Fibroblast of skin of back (primary cell): ENCODE measurements around the gene FSTL5.

ENCODE experiments used
- DNase-seq: peaks from one replicate; pipeline ENCODE4 v3.0.0-alpha.2; 2013

Gene FSTL5

DNA sequence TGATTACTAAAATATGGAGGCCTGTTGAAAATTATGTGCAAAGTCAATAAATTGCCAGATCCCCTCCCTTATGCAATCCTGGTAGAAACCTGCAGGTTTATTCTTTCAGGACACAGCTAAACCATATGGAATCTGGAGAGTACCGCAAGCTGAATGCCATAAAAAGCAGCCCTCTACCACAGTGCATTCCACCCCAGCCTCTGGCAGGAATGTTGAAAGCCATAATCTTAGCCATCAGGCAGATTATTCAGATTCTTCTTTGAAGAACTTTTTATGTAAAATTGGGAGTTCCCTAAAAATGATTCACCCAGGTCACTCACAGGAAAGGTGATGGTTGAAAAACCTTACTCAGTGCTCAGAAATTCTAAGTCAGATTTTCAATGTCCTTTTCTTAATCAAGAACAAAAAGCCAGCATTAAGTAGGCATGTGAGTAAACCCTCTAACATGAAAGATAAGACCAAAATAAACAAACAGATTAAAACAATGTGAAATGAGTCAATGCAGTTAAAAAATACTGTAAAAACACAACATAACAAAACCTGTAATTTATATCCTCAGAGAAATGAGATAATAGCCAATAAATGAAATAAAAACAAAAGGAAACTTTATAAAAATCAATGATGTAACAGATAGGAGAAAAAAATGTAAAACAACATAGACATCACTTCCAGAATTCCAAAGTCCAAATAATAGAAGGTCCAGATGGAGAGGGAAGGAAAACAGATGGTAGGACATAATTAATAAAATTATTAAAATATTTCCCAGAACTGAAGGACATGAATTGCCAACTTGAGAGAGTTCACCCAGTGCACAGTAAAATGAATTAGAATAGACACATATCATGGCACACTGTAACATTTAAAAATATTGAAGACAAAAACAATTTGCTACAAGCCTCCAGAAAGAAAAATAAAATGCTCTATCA, 226.9 kb downstream of the FSTL5 start:
- DNase-seq: peak; percentile 88

DNA sequence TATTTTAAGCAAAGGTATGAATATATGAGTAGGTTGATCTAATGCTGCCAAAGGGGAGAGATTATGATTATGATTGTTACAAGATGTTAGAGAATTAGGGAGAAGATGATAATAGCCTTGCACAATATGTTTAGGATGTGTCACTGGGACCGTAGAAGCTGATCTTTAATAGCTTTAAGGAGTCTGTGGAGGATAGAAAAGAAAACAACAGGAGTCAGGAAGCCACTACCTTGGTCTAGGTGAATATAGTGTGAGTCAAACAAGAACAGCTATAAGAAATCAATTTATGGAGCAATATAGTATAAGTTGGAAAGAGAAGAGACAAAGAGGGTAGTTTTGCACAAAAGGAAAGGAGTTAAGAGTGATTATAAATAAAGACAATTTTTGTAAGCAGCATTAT, 232.7 kb downstream of the FSTL5 start:
- no peak for DNase-seq

- DNase-seq: no peak
Measured at GRCh38 chr4:161929956-161930355, 233.8 kb downstream of the FSTL5 start.

DNA sequence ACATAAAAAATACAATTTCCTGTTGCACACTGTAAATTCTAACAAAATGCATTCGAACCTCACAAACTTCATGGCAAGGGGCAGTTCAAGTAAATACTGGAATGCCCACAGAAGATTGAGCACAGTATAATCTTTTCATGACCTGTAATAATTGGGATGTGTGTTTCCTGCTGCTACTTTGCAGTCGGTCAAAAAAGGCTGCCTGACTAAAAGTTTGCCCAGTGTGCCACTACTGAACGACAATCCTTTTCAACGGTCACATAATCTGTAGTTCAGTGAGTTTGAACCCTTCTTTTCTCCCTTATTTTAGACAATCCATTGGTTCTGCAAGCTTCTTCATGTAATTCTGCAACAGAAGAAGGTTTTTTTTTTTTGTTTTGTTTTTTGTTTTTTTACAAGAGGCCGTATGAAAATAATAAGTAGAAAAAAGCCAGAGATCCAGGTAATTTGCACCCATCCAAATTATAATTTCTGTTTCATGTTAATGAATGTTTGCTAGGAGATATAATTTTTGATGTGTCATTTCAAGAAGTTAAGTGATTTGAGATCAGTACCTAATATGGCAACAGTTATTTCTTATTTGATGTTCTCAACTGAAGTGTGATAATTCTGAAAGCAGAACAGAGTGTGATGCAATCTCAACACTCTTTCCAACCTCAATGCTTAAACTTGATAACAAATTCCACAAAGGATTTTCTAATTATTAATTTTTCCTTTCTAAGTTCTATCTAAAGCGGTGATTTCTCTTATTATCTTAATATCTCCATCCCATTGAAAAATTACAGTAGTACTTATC, 237.6 kb downstream of the FSTL5 start:
- DNase-seq: no peak

- DNase-seq: no peak
Measured at GRCh38 chr4:161920304-161921052, 243.3 kb downstream of the FSTL5 start.

GRCh38 chr4:161919442-161920220, 244.2 kb downstream of the FSTL5 start:
- DNase-seq: no peak

DNA sequence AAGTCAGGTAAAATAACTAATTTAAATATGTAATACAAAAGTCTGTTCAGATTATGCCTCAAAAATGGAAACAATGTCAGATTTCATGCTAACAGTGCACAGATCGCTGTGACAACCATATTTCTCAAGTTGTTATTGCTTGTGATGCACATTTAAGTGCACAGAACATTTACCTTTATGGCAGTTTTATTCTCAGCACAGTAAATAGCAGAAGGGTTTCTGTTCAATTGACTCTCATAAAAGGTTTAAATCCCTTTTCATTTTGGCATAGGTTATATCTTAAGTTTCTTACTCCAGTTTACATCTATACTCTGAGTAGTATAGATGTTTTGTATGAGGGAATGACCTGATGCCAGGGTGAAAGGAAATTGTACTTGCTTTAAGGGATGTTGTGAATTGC, 247.8 kb downstream of the FSTL5 start:
- DNase-seq: no peak

DNA sequence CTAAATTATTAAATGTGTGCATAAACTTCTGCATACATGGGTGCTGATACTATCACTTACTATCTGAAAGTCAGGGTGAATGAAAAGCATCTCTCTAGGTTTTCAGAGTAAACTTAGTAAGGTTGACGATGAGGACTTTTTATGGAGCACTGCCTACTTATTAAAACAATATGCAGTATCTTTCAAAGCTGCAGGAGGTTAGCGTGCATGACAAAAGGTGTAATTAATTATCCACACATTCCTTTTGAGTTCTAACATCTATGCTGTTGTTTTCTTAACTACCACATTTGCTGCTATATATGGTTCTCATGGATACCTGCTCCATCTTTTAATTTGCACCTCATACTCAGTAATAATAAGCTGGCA, 256.2 kb downstream of the FSTL5 start:
- DNase-seq: no peak

GRCh38 chr4:161906836-161907589, 256.8 kb downstream of the FSTL5 start:
- DNase-seq: no peak

DNA sequence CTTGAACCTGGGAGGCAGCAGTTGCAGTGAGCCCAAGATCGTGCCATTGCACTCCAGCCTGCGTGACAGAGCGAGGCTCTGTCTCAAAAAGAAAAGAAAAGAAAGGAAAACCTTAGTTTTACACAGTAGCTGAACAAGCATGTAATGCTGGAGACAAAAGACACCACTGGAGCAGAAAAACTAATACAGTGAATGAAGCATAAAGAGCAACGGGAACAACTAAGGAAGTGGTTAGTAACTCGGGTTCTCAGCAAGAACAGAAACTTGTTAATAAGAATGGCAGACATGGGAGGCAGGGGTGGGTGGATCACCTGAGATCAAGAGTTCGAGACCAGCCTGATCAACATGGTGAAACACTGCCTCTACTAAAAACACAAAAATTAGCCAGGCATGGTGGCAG, 263.7 kb downstream of the FSTL5 start:
- DNase-seq: no peak

GRCh38 chr4:161894493-161895167, 269.2 kb downstream of the FSTL5 start:
- no peak for DNase-seq

DNA sequence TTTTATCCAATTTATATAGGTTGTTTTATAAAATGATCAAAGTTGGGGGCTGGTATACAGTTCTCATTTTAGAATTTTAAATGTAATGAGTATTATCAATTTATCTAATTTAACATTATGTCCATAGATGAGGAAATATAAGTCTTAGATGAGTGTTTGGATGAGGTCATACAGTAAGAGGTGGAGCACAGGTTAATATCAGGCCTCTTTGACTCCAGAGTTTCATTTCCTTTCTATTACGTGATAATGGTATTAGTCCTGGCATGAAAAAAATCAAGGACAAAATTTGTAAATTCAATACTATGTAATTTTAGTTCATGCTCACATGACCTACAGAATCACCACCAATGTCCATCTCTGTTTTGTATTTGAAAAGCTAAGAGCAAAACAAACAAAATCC, 269.8 kb downstream of the FSTL5 start:
- DNase-seq: no peak

GRCh38 chr4:161893566-161893965, 270.2 kb downstream of the FSTL5 start:
- no peak for DNase-seq

DNA sequence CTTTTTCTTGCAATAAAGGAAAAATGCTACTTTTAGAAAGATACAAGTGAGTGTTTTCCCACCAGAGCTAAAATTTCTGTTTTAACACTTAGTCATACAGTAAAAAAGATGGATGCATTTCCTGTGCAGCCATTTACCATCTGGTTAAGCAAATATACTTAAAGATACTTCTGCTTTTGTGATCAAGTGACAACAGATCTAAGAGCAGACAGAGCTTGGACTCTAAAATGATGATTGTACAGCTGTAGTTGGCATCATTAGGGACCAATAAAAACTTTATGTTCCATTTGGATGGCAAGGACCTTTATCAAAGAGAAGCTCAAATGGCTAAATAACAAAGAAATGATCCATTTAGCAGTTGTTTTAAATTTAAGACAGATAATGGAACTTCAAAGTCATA, 270.8 kb downstream of the FSTL5 start:
- no peak for DNase-seq

DNA sequence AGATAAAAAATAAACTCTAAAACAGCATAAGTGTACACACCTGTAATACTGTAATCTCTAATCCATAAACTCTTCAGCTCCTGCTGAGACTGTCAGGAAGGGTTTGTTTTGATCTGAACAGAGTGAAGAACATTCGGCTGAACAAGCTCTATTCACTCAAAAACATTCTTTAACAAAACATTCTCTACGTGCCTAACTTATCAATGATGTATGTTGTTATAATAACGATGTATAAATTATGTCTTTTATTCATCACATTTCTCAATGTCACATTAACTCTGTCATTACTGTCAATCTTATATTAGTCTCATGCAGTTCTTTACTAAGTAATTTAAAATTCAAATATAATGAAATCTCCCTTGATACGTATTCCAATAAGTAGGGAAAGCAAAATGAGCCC, 280.6 kb downstream of the FSTL5 start:
- no peak for DNase-seq

DNA sequence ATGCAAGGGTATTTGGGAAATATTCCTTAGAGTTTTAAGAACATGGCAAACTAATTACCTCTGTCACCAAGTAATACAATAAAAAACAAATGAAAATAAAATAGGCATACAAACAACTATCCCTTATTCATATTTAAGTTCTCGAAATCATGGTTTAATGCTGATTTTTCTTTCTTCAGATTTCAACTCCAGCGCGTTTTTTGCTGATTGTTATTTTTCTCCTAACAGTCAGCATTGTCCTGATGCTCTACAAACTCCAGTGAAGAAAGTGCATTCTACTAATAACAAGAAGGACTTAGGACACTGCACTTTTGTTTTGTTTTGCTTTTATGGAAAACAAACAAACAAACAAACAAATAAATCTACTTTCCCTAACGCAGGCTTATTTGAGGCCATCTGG, 282.4 kb downstream of the FSTL5 start:
- DNase-seq: no peak

GRCh38 chr4:161869511-161869910, 294.3 kb downstream of the FSTL5 start:
- no peak for DNase-seq

GRCh38 chr4:161856711-161857326, 307.0 kb downstream of the FSTL5 start:
- no peak for DNase-seq

- no peak for DNase-seq
Measured at GRCh38 chr4:161850631-161851030, 313.2 kb downstream of the FSTL5 start.

- no peak for DNase-seq
Measured at GRCh38 chr4:161841759-161842158, 322.0 kb downstream of the FSTL5 start.
